NT2/D1 (cell line): ENCODE data around the gene ERN1.

Experiments
- SUZ12 ChIP-seq: IDR thresholded peaks from 2 replicates; pipeline ENCODE4 v1.6.1; 2011; ENCODE audit not compliant: insufficient read length, insufficient read depth; ENCODE audit errors: extremely low read depth
- YY1 ChIP-seq: IDR thresholded peaks from 2 replicates; pipeline ENCODE4 v1.6.1; 2011; ENCODE audit not compliant: insufficient read length, insufficient read depth
- ZNF274 ChIP-seq: IDR thresholded peaks from 2 replicates; pipeline ENCODE4 v1.6.1; 2011; ENCODE audit warnings: mild to moderate bottlenecking, low read depth, low read length

- TF ChIP-seq ZNF274 (no peak), YY1 (no peak), SUZ12 (no peak)
These were observed 4.4 kb upstream of the ERN1 start for GRCh38 chr17:64134216-64134970.
